Adrenal gland (tissue), 5 donors: ENCODE data around the gene MAP3K12.

Experiments
- POLR2A ChIP-seq, 2 donors: fragments of 450-650 bp; IDR thresholded peaks; one replicate each; pipeline ENCODE4 v1.6.1; 2017; ENCODE audit warnings: antibody characterized with exemption in 2 of 2, mild to moderate bottlenecking in 2 of 2, moderate library complexity in 1 of 2
- TF ChIP-seq, protein P1 (sequence below), 6 experiments: fragments of 450-650 bp in 4 of 6; fragments of 200-600 bp in 2 of 6; sonication (generic) in 1 of 6; IDR thresholded peaks; 1 replicate in 5 of 6; 2 replicates in 1 of 6; pipeline versions ENCODE4 v1.5.1 to v1.8.0; 2016 to 2021; ENCODE audit warnings: antibody characterized with exemption in 6 of 6, mild to moderate bottlenecking in 2 of 6, moderate library complexity in 1 of 6
- donor health status: DM: no; HTN: no; CAD: no.

DNA sequence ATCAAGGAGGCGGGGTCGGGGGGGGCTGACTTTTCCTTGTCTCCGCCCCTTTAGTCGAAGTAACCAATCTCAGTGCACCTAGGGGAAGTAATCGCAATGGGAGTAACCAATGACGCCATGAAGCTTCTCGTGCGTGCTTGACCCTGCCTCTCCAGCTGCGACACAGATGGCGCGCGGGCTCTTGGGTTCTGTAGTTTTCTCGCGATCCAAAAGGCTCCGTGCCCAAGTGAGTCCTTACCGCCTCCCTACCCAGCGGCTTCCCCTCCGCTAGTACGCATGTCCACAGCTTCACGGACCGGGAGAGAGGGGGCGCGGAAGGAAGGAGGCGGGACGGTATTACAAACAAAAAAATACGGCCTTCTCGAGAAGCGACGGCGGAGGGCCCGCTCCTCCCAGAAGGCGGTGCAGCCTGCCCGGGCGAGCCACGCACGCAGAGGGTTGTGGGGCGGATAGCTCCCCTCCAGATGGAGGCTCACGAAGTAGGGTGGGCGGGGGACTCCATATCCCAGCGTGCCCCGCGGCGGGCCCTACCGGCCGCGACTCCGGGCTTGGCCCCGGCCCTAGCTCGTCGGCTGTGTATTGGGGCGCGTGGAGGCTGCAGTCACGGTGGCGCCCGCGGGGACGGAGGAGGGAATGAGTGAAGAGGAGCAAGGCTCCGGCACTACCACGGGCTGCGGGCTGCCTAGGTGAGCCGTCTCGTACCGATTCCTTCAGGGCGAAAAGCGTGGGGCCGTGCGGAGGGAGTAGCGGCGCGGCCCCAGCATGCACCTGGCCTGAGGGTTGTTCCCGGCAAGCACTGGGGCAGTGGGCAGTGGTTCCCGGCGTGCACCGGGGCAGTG, 1.7 kb upstream of the MAP3K12 start, which contains the start of gene TARBP2:
- TF ChIP-seq, protein P1, sequence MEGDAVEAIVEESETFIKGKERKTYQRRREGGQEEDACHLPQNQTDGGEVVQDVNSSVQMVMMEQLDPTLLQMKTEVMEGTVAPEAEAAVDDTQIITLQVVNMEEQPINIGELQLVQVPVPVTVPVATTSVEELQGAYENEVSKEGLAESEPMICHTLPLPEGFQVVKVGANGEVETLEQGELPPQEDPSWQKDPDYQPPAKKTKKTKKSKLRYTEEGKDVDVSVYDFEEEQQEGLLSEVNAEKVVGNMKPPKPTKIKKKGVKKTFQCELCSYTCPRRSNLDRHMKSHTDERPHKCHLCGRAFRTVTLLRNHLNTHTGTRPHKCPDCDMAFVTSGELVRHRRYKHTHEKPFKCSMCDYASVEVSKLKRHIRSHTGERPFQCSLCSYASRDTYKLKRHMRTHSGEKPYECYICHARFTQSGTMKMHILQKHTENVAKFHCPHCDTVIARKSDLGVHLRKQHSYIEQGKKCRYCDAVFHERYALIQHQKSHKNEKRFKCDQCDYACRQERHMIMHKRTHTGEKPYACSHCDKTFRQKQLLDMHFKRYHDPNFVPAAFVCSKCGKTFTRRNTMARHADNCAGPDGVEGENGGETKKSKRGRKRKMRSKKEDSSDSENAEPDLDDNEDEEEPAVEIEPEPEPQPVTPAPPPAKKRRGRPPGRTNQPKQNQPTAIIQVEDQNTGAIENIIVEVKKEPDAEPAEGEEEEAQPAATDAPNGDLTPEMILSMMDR (IDR thresholded peaks at IDR 0.05), result peak in 2 of 6 experiments; percentile 3 to 8
- TF ChIP-seq POLR2A (IDR thresholded peaks at IDR 0.05), result peak; percentile 48 to 71
